ENCODE results near the gene GOLGA8G.
"Not testable (repeated sequence)": the region's sequence is repeated elsewhere in the genome, so short reads cannot be mapped to it uniquely, and the experiment has no call there.

GOLGA8G gene, protein sequence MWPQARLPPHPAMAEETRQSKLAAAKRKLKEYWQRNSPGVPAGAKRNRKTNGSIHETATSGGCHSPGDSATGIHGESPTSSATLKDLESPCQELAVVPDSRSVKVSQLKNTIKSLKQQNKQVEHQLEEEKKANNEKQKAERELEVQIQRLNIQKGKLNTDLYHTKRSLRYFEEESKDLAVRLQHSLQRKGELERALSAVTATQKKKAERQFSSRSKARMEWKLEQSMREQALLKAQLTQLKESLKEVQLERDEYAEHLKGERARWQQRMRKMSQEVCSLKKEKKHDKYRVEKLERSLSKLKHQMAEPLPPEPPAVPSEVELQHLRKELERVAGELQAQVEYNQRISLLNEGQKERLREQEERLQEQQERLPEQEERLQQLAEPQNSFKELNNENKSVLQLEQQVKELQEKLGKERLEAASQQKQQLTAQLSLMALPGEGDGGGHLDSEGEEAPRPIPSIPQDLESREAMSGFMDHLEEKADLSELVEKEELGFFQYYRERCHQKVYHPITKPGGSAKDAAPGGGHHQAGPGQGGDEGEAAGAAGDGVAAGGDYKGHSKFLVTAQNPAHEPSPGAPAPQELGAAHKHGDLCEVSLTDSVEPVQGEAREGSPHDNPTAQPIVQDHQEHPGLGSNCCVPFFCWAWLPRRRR

DNA sequence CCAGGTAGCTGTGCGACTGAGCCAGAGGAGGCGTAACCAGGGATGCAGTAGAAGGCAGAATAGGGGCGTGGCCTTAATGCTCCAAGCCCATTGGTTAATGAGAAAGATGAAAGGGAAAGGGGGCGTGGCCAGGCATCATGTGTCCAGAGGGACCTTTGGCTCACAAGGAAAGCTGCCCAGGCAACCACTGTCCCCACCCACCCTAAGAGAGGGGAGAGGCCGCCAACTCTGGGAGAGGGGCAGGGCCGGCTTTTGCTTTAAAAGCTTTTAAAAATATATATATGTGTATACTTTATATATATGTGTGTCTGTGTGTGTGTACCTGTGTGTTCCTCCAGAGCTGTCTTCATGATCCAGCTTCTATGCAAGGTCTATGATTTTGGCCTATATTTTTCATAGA is at the start of gene GOLGA8G:
Gene GOLGA8G (minus strand): TSS at position 18 of the 400 bp plus-strand sequence. CDS start 62 bp downstream, outside the sequence.
- not testable (repeated sequence) for DNase-seq (ENCODE audit: low spot score)

DNA sequence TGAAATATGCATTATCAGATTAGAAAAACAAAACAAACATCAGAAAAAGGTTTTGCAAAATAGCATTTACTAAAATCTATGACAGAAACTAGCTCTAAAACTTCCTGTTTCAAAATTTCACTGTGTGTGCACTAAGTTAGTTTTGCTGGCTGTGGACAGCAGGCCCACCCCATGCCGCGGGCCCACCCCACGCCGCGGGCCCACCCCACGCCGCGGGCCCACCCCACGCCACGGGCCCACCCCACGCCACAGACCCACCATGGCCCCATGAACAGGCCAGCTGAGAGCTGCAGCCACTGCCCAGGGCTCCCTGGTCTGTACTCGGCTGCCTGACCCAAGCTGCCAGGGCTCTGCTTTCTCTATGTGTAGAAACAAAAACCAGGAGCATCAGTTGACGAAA is 40.6 kb upstream of the GOLGA8G start:
- DNase-seq (ENCODE audit: low spot score) = not testable (repeated sequence)

DNA sequence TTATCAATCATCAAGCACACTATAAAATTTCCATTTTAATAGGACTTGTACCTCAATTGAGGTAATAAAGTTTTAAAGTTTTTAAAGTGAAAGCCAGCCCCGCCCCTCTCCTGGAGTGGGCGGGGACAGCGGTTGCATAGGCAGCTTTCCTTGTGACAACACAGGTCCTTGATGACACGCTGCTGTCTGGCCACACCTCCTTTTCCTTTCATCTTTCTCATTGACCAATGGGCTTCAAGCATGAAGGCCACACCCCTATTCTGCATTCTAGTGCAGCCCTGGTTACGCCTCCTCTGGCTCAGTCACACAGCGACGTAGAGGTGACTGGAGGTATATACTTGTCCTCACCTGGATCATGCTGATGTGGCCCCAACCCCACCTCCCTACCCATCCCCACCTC is 20.5 kb upstream of the GOLGA8G start, which contains the start of gene GOLGA6L25:
Gene GOLGA6L25 (plus strand): TSS at position 301 of the 400 bp plus-strand sequence. CDS start 61 bp downstream, at position 362.
- DNase-seq (ENCODE audit: low spot score) = not testable (repeated sequence)

DNA sequence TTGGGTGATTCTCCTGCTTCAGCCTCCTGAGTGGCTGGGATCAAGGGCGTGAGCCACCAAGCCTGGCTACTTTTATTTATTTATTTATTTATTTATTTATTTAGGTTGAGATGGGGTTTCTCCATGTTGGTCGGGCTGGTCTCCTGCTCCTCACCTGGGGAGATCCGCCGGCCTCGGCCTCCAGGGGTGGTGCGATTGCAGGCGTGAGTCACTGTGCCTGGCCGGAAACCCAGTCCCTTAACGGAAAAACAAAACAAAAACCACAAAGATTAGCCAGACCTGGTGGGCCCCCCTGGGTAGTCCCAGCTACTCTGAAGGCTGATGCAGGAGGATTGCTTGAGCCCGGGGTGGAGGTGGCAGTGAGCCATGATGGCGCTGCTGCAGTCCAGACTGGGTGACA is 17.6 kb downstream of the GOLGA8G start:
- not testable (repeated sequence) for DNase-seq (ENCODE audit: low spot score)

DNA sequence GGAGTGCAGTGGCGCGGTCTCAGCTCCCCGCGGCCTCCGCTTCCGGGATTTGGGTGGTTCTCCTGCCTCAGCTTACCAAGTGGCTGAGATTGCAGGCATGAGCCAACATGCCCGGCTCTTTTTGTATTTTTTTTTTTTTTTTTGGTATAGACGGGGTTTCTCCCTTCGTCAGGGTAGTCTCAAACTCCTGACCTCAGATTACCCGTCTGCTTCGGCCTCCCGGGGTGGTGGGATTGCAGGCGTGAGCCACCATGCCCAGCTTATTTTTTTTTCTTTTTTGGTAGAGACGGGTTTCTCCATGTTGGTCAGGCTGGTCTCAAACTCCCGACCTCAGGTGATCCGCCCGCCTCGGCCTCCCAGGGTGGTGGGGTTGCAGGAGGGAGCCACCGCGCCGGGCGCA is 18.6 kb downstream of the GOLGA8G start:
- not testable (repeated sequence) for DNase-seq (ENCODE audit: low spot score)

DNA sequence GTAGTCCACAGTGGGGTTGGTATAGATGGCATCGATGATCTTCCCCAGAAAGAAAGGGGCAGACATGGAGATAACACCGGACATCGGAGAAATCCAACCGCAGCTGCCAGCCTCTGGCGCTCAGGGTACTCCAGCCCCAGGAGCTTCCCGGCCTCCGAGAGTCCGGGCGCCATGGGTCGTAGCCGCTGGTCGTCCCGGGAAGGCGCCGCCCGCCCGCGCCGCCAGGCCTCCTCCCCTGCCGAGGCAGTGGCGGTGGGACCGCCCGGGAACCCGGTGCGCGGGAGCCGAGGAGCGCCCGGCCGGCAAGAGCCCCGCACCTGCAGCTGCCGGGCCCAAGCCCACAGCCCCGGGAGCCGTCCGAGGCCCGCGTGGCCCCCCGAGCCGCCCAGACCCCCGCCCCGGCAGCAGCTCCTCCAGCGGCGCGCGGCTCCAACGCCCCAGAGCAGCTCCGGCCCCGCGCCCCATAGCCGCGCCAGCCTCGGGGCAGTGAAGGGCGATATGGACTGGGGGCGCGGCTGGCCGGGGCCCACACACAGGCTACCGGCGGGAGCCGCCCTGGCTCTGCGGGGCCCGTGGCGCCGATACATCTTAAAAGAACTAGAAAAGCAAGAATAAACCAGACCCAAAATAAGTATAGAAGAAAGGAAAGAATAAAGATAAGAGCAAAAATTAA is 24.4 kb downstream of the GOLGA8G start:
- DNase-seq (ENCODE audit: low spot score) = not testable (repeated sequence)

DNA sequence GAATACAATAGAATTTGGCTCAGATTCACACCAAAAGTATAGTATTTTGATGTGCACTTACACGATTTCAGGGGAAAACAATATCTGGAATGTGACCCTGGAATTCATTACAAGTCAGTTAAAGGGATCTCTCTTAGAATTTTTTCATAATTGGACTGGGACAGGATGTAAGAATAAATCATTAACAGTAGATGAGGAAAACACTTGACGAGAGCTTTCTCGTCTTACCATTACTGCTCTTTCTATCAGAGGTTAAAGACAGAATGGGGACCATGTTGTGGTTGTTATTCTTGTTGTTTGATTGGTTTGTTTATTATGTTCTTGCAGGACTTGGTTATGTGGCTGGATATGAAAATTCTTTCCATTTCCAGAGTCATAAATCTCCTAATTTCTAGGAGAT is 51.4 kb downstream of the GOLGA8G start:
- not testable (repeated sequence) for DNase-seq (ENCODE audit: low spot score)
